PFSK-1 (cell line): ENCODE results near the gene SMC3.

Source experiments
- FOXP2 ChIP-seq: optimal IDR thresholded peaks from 2 replicates; pipeline ENCODE3; 2011; ENCODE audit warnings: borderline replicate concordance, control low read depth, inconsistent platforms; ENCODE audit not compliant: insufficient read depth; ENCODE audit errors: extremely low read length, extremely low read depth
- POLR2AphosphoS5 ChIP-seq: IDR thresholded peaks from 2 replicates; pipeline ENCODE4 v1.6.1; 2012; ENCODE audit warnings: low read depth, mild to moderate bottlenecking, control low read depth, low read length, moderate library complexity
- REST ChIP-seq, 2 experiments: IDR thresholded peaks; 2 replicates each; pipeline versions ENCODE4 v1.6.1 to v1.8.0; 2011 to 2012; ENCODE audit warnings: low read depth in 2 of 2, low read length in 2 of 2, control low read depth in 1 of 2, inconsistent platforms in 1 of 2, mild to moderate bottlenecking in 1 of 2, moderate library complexity in 1 of 2; ENCODE audit not compliant: insufficient read depth in 1 of 2
- SIN3A ChIP-seq: IDR thresholded peaks from 2 replicates; pipeline ENCODE4 v1.6.1; 2012; ENCODE audit warnings: mild to moderate bottlenecking, low read length, moderate library complexity, borderline replicate concordance; ENCODE audit not compliant: insufficient read depth
- TAF1 ChIP-seq: IDR thresholded peaks from 2 replicates; pipeline ENCODE4 v1.6.1; 2012; ENCODE audit warnings: low read length, control low read depth, borderline replicate concordance; ENCODE audit not compliant: insufficient read depth

The SMC3 gene

DNA sequence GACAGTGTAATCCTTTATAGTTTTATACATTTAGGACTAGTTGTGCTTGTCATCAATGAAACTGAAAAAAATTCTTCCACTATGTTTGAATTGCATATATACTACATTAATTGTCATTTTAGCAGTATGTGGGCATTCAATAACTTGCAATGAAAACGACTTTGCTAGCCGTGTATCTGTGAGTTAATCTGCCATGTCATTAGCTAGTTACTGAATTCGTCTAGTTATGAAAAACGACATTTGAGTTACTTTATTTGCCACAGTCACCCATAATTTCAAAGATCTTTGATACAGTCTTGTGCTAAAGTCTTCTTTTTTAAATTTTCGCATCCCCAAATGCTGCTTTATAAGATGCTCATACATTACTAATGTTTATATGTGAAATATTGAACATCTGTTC is 18.3 kb upstream of the SMC3 start:
- TF ChIP-seq TAF1 = no peak
- no peak for TF ChIP-seq FOXP2
- no peak for TF ChIP-seq POLR2AphosphoS5
- TF ChIP-seq REST (IDR thresholded peaks at IDR 0.05; ENCODE audit: insufficient read depth in 1 of 2, low read depth in 2 of 2, low read length in 2 of 2) = no peak
- TF ChIP-seq SIN3A = no peak

DNA sequence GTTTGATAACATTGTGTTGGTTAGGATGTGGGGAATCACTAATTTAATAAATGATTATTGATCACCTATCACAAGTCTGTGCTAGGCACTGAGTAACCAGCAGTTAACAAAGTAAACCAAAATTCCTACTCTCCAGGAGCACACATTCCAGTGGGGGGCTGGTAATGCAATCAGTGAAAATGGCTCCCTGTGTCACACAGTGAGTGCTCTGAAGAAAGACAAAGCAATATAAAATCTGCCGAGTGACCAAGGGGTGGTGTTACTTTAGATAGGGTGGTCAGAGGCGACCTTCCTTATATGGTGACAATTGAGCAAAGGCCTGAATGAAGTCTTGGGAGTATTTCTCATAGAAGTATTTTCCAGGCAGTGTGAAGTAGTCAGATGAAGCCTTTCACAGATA is 13.6 kb upstream of the SMC3 start:
- TF ChIP-seq POLR2AphosphoS5 (no peak), SIN3A (no peak), FOXP2 (no peak), REST (IDR thresholded peaks at IDR 0.05; ENCODE audit: insufficient read depth in 1 of 2, low read depth in 2 of 2, low read length in 2 of 2) (no peak), TAF1 (no peak)

DNA sequence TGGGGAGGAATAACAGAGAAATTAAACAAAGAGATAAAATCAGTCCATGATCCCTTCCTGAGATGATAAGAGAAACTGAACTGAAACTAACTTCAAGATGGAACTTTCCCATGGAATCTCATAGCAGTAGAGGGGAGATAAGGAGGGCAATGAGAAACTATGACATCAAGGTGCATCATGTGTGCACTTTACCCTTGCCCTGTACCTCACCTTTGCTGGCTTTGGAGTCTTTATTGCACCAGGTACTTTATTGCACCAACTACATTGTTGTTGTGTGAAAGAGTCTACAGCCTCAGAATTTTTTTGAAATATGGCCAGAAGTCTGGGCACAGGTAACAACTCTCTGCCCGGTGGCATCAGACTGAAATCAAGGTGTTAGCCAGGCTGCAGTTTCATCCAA is 11.2 kb upstream of the SMC3 start:
- no peak for TF ChIP-seq SIN3A

DNA sequence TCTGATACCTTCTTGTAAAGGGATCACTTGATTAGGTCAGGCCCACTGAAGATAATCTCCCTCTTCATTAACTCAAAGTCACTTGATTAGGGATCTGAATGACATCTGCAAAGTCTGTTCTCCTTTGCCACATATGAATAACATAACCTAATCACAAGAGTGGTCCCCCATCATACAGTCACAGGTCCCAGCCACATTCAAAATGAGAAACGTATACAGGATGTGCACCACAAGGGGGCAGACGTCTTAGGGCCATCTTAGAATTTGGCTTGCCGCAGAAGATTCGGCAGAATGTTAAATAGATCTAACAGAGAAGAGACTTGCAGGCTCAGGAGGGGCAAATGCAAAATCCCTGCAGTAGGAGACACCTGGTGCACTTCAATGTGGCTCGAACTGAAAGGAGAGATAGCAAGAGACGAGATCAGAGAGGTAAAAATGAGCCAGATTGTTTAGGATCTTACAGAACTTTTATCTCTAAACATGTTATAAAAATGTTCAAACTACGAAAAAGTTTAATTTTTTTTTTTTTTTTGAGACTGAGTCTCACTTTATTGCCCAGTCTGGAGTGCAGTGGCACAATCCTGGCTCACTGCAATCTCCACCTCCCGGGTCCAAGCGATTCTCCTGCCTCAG is 10.4 kb upstream of the SMC3 start:
- no peak for TF ChIP-seq POLR2AphosphoS5
- TF ChIP-seq SIN3A = no peak
- TF ChIP-seq REST (IDR thresholded peaks at IDR 0.05; ENCODE audit: insufficient read depth in 1 of 2, low read depth in 2 of 2, low read length in 2 of 2) = no peak
- no peak for TF ChIP-seq TAF1
- TF ChIP-seq FOXP2 = no peak

DNA sequence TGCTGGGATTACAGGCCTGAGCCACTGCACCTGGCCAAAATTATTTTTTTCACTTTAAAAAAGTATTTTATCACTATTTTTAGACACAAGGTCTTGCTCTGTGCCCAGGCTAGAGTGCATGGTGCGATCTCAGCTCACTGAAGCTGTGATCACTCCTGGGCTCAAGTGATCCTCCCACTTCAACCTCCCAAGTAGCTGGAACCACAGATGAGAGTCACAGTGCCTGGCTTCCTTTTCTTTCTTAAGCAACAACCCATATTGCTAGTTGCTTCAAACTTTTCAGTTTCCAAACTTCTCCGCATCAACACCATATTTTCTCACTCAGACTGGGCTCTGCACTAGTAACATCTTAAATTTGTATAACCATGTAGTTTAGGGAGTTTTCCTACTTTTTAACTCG is 9.5 kb upstream of the SMC3 start:
- TF ChIP-seq REST (IDR thresholded peaks at IDR 0.05; ENCODE audit: insufficient read depth in 1 of 2, low read depth in 2 of 2, low read length in 2 of 2) (no peak), POLR2AphosphoS5 (no peak), SIN3A (no peak), FOXP2 (no peak), TAF1 (no peak)
